ENCODE measurements around the gene RERG.

The RERG gene

DNA sequence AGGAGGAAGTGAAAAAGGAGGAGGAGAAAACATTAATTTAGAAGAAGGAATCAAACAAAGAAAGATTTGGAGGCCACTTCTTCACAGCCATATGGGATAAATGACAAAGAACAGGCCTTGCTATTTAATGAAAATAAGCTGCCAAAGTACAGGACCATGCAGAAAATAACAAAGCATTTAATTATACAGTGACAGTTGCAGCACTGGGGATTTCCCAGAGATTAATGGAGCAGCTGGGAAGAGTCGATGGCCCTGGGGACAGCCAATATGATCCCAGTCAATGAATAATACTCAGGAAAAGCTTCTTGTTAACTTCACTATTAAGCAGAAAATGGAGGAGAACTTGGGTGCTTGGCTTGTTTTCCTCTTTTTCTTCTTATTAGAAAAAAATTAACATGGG is 34.6 kb downstream of the RERG start:
- no peak for DNase-seq (ENCODE audit: low spot score)

DNA sequence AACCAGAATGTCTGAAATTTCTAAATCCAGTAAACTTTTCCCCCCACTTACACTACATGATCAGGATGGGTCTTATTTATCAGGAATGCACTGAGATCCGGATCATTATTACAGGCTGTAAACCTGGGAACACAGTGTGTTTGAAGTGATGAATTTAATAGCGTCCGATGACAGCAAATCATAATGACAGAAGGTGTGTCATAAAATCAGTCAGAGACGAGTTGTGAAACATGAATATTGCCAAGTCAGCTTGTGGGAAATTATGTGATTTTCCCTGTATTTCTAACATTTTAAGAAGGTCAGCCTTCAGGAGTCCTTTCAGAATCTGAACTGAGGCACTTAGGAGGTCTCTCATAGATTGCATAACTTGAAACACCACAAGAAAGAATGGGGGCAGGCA is 36.7 kb downstream of the RERG start:
- no peak for DNase-seq (ENCODE audit: low spot score)

DNA sequence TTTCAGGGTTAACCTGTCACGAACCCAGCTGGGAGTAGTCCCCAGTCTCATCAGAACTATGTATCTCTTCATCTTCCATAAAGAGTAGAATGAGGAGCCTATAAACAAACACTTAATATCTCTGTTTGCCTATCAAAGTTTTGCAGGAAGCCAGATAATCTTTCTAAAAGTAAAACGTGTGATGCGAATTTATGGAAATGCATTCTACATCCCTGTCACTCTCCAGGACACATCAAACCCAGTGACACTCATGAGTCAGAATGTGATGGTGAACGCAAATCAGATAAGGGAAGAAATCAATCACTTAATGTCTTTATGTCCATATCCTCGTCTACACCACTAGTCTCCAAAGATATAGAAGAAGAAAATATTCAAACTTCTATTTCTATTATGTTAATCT is 37.4 kb downstream of the RERG start:
- no peak for DNase-seq (ENCODE audit: low spot score)

DNA sequence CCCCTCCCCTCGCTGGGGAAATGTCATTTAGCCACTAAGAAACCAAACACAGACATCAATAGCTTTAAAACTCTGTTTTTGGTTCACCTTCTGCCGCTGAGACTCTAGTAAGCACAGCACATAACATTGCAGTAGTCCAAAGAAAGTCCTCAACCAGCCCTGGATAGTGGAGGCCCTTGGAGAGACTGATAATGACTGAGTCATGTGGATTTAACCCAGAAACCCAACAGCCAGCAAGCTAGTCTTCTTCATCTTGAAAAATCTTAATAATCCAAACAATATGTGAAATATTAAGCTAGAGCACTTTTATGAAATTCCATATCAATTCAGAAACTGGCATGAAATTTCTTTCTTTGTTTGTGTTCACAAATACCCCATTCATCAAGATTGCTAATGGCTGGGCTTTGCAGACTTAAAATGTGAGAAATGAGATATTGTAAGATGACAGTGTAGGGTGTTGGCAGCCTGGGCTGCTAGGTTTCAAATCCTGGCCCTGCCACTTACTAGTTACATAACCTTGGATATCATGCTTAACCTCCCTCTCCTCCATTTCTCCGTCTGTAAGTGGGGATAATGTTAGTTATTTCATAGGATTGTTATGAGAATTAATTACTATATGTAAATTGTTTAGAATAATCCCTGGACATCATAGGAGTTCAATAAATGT is 40.1 kb downstream of the RERG start:
- DNase-seq (ENCODE audit: low spot score), result no peak

DNA sequence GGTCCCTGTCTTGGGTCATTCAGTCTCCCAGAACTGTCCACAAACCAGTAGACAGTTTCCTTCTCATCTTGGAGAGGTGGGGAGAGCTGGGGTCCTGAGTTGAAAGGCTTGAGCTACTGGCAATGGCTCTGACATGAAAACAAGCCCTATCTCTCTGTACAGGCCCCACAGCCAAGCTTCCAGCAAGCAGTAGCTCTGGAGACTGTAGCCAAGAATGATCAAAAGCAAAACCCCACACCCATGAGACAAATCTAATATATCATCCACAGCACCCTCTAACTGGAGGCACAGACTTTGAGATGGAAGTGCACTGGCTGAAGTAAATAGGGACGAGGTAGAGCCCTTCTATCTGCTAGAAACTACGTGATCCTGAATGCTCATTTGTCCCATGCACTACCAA is 40.9 kb downstream of the RERG start:
- no peak for DNase-seq (ENCODE audit: low spot score)

DNA sequence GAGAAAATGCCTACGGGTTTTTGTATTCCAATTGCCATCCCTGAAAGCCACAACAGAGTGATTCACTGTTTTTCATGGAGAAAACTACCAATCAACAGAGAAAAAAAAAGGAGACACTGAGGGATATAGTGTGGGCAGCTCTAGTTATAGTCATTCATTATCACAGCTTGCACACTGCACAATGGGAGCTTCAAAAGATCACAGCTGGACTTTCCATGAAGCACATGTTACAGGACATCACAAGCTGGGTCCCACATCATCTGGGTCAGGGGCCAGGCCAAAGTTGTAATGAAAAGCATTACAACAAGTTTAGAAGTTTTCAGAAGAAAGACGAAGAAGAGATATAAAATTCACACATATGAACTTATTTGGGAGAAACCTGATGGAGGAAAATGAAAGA is 41.5 kb downstream of the RERG start:
- DNase-seq (ENCODE audit: low spot score), result no peak

DNA sequence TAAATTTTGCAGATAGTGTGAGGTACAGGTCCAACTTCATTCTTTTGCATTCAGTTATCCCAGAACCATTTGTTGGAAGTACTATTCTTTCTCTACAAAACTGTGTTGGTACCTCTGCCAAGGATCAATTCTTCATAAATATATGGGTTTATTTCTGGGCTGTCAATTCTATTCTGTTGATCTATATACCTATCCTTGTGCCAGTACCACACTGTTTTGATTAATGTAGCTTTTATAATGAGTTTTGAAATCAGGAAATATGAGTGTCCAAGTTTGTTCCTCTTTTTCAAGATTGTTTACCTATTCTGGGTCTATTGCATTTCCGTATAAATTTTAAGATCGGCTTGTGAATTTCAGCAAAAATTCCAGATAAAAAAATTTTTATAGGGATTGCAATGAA is 48.1 kb downstream of the RERG start:
- no peak for DNase-seq (ENCODE audit: low spot score)

DNA sequence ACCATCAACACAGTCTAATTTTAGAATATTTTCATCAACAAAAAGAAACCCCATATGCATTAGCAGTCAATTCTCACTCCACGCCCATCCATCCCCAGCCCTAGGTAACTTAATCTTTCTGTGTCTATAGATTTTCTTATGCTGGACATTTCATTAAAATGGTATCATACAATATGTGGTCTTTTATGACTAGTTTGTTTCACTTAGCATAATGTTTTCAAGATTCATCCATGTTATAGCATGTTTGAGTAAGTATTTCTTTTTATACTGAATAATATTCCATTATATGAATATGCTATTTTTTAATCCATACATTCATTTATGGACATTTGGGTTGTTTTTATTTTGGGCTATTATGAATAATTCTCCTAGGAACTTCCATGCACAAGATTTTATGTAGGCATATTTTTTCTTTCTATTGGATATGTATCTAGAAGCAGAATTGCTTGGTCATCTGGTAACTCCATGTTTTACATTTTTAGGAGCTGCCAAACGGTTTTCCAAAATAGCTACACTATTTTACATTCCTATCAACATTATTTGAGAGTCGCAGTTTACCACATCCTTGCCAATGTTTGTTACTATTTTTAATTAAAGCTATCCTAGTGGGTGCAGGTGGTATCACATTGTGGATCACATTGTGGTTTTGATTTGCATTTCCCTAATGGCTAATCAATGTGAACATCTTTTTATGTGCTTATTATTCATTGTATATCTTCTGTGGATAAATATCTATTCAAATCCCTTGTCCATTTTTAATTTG is 49.0 kb downstream of the RERG start:
- DNase-seq (ENCODE audit: low spot score), result no peak

DNA sequence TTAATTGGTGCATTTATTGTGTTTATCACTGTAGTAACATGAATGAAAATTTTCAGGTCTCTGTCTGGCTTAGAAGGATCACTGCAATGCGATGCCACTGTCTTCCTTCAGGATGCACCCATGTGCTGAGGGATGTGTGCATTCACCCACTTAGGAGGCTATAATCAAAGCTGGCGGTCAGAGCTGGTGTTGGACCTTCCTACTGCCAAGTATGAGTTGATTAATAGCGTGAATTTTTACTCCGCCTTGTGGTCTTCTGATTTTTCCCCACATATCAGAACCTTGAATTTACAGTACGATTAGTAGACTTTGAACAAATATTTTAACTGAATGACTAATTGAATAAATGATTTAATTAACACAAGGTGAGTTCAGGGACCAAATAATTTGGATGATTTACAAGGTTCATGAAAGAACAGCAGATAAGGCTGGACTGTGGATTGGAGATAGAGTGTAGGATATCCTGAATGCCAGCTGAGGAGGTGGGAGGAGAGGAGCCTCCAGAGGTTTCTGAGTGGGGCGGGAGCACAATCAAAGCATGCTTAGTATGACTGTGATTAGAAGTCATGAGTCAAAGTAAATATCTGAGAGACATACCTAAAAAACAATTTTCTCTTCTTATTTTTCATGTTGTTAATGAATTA is 50.1 kb downstream of the RERG start:
- DNase-seq (ENCODE audit: low spot score), result no peak

DNA sequence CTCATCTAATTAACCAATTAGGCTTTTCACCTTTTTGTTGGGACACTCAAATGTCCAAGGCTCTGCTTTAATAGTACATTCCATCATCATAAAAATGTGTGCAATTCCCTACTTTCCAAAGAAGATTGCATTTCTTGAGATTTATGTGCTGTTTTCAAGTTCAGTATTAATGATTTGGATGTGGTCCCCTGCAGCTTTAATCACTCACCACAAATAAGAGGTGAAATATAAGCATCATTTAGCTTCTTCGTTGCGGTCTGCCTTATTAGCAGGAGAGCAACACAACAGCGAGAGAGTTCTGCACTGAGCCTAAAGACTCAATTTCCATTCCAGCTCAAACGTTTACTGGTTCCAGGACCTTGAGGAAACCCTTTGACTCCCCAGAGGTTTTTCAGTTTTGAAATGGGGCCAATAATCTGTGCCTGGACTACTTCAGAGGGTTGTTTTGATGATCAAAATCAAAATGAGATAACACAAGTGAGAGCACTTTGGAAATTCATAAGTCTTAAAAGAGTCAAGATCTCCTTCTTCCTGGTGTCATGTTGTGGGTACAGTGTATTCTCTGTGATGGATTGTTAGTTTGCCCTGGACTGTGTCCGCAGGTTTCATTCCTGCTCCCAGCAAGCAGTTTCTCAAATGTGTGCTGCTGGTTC is 53.1 kb downstream of the RERG start:
- no peak for DNase-seq (ENCODE audit: low spot score)

DNA sequence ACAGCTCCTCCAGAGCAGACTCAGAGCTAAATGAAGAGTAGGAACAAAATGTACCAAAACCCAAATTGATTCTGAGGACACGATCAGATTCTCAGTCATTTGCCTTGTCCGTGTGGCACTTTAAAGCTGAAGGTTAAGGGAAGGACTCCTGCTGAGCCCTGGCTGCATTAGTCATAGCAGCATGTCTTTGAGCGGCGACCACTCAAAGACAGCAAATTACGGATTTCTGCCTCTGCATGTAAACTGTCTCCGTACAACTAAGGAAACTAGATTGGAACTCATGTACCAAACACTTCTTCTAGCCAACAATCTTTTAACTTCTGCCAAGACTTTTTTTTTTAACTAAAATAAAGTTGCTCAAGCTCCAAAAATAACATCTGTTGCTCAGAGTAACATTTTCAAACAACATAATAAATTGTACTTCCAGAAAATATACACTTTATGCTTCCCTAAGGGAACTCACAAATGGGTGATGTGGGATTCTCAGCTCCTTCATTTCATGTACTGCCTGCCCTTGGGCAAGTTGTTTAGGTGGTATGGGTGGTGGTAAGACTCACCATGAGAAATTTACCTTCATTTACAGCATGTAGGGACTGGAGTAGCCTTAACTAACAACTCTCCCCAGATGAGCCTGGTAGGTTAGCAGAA is 56.1 kb downstream of the RERG start:
- no peak for DNase-seq (ENCODE audit: low spot score)

DNA sequence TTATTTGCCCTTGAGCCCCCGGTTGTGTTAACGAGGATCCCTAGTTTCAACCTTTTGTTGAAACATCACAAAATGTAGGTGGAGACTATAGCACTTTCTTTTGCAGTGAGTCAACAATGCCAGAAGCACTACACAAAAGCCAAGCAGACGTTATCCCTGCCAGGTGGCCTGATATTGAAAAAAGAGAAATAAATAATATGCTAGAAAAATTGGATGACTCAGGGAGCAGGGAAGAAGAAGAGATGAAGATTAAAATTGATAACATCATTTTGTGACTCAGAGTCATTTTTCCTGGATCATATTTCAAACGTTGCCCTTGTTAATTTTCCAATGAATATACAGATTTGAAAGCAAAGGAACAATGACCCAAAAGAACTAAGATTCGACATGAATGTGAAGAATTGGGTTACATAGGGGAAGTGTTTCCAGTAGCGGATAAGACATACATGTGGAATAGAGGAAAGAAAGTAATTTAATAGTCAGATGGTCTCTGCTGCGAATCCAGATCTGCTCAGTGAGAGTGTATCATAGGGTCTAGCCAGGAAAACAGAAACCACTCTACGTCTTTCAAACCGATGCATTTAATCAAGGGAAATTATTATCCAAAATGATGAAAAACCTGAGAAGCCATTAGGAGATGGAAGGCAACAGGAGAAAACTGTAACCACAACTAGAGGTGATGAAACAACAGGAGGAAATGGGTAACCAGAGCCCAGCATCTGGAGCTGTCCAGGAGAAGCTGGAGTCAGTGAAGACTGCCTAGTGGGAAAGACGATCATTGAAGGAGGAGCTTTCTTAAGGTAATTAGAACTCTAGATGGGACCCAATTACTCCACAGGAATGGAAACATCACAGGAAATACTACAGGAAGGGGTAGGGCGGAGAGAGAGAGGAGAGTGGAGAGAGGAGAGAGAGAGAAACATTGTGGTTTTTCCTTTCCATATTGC is 57.9 kb downstream of the RERG start:
- no peak for DNase-seq (ENCODE audit: low spot score)

DNA sequence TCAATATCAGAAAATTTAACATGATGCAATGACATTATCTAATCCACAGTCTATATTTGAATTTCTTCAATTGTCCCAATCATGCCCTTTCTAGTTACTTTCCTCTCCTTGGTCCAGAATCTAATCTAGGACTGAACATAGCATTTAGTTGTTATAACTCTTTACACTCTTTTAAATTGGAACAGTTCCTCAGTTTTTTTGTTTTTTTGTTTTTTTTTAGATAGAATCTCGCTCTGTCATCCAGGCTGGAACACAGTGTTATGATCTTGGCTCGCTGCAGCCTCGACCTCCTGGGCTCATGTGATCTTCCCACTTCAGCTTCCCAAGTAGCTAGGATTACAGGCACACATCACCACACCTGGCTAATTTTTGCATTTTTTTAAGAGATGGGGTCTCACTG is 63.1 kb downstream of the RERG start:
- no peak for DNase-seq (ENCODE audit: low spot score)

DNA sequence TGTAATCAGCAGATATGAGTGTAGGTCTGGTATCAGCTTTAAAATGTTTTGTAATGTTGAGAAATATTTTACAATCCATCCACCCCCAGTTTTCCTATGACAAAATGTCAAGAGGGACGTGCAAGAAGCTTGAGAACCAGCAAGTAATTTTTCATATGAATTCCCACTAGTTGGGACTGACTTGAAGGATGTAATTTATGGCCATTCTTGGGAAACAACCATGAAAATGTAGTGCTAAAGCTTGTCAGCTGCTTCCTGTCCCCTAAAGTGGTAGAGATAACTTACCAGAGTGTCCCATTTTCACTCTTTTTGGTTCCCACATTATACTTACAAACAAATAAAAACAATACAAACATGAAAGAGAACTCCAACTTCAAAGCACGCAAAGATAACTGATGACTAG is 63.9 kb downstream of the RERG start:
- DNase-seq (ENCODE audit: low spot score), result no peak

DNA sequence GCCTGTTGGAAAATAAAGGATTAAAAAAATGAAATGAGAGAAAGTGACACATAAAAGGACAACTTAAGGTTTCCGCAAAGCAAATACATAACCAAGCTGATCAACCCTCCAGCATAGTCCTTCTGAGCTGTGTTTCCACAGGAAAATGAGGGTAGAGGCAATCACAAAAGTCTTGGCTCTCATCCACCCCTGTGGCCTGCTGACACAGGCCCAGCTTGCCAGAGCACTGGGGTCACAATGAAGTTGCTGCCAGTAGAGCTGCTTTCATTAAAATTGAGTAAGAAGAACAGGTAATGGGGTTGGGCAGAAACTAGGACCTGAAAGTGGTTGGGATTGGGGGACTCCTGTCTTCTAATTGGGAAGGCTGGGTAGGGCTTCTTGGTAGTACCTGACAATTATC is 65.9 kb downstream of the RERG start:
- no peak for DNase-seq (ENCODE audit: low spot score)

DNA sequence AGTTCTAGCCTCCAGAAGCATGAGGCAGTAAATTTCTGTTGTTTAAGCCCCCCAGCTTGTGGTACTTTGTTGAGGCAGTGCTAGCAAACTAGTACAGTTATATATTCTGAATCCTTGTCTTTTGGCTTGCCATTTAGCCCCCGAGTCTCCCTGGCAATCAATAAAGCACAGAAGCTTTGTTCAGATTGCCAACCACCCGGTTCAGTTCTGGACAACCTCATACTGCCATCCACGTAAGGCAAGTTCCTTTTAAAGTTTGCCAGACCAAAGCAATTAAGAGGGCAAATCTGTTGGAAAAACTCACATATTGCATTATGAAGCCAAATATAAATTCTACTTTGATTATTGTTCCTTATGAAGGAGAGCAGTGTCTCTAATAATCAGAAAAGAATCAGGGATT is 67.1 kb downstream of the RERG start:
- no peak for DNase-seq (ENCODE audit: low spot score)

DNA sequence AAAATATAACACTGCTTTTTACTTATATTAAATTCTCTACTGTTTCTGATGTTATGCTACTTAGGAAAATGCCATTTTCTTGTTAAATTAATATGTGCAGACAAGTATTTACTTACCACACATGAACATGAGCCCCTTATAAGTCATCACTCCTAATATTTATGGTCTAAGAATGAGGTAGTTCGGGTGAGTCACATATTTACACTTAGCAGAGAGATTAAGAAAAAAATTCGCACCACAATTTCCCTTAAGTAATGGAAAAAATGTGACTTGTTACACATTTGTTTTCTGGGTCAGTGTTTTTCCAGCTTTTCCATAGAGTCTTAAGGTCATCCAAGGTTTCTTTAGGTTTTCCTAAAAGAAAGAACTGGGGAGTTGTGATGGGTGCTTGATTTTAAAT is 68.3 kb downstream of the RERG start:
- no peak for DNase-seq (ENCODE audit: low spot score)

DNA sequence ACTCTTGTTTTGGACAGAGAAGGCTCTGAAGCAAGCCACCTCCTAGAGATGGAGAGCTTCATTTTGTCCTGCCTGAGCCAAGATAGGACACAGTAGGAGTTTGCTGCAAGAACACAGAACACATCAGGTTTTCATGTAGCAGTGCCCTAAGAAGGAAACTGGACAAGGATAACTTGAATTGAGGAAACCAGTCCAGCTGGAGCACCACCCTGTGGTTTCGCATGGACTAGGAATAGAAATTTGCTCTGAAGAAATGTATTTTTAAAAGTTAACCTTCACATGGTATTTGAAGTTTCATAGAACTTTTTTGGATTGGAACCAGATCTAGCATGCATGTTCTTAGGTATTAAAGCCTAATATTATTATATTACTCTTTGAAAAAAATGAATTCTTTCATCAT is 68.8 kb downstream of the RERG start:
- no peak for DNase-seq (ENCODE audit: low spot score)

DNA sequence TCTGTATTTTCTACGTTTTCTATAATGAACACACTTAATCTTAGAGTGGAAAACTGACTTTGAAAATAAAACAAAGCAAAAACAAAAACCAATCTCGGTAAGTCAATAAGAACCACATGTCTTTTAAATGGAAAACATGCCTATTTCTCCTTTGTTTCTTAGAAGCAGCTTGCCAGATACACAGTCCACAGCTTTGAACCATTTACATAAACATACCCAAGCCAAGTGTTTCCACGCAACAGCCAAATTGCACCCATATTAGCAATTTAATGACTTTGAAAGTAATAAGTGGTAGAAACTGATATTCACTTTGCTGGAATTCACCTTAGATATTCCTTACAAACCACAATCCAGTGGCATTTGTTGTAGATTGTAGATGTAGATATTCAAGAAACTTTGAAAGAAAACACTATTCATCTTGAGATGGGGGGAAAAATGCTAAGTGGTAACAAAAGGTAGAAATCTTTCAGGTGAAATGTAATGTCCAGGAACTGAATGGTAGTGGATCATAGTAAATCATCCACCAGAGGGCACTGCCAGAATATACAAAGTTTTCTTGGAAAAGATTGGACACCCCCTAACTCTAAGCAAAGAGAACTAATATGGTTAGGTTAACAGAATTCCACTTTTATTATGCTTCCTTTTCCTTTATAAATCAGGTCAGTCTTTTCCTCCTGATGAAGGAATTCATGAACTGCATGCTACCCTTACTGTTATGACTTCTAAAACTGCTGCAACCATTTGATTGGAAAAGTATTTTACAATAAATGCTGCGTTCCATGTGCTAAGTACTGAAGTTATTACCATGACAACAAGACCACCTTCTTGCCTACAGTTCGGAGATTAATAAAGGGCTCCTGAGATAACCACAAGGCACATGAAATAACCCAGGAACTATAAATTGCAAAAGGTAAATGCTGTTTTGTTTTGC is 69.8 kb downstream of the RERG start:
- no peak for DNase-seq (ENCODE audit: low spot score)

DNA sequence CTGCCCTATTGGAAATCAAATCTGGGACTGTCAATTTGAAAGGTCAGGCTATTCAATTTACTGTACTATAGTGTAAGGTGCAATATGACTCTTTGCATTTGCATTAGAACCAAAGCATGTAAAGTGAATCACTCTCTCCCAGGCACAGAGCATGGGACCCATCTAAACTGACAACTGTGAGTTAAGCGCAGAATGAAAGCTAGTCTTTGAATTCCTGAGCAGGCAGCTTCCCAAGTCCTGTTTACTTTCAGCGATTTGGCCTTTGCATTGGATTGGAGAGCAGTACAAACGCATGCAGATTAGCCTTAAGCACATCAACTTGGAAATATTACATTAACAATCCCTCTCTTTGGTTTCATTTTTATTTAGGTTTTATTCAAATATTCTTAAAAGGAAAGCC is 74.6 kb downstream of the RERG start:
- no peak for DNase-seq (ENCODE audit: low spot score)
